GM19328 (cell line): ENCODE data around the gene IFIT3.

Experiments
- ATAC-seq: cut with Tn5 transposase; IDR thresholded peaks from one replicate; pipeline ENCODE4 v1.9.1; 2021; ENCODE audit warnings: mild to moderate bottlenecking, moderate library complexity; ENCODE audit not compliant: unreplicated experiment

Gene IFIT3

GRCh38 chr10:89332123-89332633, 4.4 kb downstream of the IFIT3 start:
- peak; percentile 38 for ATAC-seq

DNA sequence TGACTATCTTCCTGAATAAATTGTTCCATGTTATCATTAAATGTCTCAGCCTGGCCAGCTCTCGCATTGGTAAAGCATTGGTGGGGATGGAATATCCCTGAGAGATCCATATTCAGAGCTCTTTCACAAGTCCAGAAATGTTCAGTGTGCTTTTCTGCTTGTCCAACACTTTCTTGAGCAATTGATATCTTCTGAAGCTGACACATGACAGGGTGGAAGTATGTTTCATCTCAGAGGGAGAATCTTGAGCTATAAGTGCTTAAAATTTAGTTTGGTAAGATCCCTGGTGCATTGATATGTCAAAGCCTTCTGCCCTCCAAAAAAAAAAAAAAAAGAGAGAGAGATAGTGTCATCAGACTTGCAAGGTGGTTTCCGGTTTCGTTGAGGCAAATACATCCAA, 7.4 kb downstream of the IFIT3 start:
- ATAC-seq, result no peak

DNA sequence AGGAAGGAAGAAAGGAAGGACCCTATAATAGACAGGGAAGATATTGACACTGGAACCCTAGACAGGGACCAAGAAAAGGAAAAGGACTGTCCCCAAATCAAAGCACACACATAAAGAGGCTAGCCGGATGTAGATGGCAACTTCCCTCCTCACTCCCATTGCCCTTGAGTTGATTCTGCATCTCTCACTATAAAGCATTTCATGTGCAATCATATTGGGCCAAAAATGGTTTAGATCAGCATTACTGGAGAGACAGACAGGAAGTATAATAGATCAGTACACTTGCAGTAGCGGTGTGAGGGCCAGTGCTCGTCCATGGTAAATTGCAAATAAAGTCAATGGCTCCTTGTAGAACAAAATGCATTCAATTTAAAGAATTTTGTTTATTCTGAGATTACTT, 8.4 kb downstream of the IFIT3 start:
- no peak for ATAC-seq

DNA sequence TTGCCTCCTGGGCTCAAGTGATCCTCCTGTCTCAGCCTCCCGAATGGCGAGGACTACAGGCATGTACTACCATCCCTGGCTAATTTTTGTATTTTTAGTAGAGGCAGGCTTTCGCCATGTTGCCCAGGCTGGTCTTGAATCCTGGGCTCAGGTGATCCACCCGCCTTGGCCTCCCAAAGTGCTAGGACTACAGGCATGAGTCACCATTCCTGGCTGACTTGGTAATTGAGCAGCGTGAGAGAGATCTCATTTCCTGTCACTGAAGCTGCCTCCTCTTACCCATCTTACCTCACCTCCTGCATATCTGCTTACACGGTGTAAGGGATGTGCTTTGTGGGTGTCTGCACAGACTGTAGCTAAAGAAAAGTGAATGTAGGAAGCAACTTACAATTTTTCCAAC, 9.7 kb downstream of the IFIT3 start:
- ATAC-seq, result no peak

- ATAC-seq, result no peak
Observed at GRCh38 chr10:89338713-89339112, 10.9 kb downstream of the IFIT3 start.

DNA sequence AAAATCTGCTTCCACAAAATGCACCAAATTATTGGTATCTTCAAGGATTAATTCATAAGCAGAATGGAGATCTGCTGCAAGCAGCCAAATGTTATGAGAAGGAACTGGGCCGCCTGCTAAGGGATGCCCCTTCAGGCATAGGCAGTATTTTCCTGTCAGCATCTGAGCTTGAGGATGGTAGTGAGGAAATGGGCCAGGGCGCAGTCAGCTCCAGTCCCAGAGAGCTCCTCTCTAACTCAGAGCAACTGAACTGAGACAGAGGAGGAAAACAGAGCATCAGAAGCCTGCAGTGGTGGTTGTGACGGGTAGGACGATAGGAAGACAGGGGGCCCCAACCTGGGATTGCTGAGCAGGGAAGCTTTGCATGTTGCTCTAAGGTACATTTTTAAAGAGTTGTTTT, 12.1 kb downstream of the IFIT3 start:
- no peak for ATAC-seq

DNA sequence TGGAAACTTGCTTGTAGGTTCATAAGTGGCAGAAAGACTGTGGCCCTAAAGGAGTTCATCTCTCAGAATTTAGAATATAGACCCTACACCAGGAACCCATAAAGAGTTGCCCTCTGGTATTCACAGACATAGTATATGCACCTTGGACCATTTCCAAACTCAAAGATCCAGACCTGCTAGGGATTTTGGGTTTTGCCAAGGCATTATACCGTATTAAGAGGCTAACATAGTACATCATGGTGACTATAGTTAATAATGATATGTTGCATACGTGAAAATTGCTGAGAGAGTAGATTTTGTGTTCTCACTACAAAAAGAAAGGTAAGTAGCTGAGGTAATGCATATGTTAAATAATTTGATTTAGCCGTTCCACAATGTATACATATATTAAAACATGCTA, 13.9 kb downstream of the IFIT3 start:
- ATAC-seq, result no peak

DNA sequence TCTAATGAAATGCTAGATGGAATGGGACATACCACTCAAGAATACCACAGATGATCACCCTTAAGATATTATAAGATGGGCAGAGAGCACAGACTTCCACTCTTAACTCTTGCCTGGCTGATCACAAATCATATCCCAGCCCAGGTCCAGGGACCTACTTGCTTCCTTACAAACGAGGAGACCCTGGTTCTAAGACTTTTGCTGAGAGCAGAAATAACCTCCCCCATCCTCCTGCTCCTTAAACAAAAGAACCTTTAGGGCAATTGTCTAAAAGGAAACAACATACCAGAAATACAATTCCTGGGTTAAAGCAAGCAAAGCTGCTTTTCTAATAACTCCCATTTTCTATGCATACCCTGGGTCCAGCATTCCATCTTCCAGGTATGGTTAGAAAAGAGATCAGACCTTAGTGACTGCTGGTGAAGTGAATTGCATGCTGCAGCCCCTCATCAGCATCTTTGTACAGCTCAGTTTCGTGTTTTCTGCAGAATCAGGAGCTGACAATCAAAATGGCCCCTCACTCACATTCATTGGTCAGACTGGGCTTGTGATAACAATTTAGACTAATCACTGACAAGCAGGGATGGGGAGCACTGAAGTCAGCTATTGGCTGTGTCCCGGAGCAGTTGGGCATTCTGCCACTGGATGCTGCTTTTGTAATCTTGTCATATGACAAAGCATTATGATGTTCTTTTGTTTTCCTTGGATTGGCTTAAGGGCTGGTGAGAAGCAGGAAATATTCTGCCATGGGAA, 14.6 kb downstream of the IFIT3 start:
- no peak for ATAC-seq

- ATAC-seq, result no peak
Observed at GRCh38 chr10:89343089-89343767, 15.4 kb downstream of the IFIT3 start.

DNA sequence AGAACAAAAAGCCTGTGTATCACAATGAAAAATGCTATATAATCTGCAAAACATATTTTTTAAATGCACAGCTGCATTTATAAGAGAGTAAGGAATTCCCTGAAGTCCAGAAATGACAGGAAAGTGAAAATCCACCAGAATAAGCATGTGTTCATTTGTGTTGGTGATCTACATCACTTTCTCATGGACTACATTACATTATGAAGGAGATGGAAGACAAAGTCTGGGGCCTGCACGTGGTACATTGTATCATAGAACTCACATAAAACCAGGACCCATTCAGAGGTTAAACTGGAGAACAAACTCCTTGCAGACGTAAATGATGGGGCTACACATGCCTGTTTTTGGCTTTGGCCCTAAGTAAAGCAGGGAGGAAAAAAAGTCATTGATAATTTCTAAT, 16.4 kb downstream of the IFIT3 start:
- no peak for ATAC-seq

GRCh38 chr10:89345367-89346000, 17.7 kb downstream of the IFIT3 start:
- ATAC-seq, result no peak

GRCh38 chr10:89346405-89347254, 18.8 kb downstream of the IFIT3 start:
- no peak for ATAC-seq

DNA sequence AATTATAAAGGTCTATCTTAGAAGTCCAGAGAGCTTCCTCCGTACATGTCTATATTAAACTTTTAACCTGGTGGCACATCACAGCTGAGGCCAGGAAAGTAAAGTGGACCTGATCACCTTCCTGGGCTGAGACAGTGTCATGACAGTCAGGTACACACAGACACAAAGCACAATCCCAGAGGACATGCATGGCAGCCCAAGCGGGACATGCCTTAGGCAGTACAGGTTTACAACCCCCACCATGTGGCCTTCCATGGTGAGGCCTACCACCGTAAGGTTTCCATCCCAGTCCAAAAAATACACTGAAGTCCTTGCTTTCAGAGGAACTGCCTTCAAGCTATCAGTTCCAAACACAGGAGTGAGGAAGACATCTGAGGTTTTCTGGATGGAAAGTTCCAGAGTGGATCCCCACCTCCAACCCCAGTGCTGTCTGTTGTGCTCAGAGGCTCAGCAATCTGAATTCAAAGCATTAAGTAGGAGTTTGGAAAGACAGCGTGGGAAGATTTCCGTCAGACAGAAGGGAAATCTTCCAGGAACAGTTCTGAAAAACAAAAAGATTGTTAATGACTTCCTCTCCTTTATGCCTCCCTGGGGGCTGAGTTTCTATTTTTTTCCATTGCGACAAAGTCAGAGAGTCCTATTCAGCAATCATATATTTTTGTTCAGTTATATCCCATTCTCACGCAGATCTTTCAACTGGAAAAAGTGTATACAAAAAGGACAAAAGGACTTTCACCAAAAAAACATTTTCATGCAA, 20.1 kb downstream of the IFIT3 start:
- ATAC-seq, result no peak

DNA sequence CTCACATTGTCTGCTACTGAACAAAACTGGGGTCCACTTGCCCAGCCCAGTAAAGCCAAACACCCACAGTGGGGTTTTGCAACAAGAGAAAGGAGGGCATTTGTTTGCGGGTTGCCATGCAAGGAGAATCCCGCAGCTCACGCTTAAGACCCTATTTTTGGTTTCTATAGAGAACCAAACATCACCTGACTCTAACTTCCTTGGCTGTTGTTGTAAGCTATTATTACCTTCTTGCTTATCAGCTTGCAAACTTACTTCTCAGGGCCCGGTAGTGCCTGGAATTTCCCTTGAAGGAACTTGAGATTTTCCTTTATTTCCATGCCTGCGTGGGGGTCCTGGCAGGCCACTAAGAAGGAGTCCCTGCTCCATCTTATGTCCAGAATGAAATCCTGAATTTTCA, 20.7 kb downstream of the IFIT3 start:
- ATAC-seq, result no peak

DNA sequence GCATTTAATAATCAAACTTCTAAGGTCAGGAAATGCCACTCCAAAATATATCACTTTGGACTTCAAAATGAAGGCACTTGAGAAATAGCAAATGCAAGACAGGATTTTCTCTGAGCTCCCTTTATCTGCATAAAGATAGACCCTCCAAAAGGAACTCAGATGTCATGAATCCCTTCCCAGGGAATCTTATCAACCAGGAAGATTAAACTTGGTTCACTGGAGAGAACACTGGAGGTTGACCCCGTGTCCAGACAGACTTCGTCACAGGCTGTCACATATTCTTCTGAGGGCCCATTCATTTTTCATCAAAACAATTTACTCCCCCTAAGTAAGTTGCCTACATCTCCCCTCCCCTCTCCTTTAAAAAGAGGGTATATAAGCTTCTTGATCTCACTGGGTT, 21.2 kb downstream of the IFIT3 start:
- no peak for ATAC-seq

- peak; percentile 45 for ATAC-seq
Observed at GRCh38 chr10:89350631-89351315, 23.0 kb downstream of the IFIT3 start.

DNA sequence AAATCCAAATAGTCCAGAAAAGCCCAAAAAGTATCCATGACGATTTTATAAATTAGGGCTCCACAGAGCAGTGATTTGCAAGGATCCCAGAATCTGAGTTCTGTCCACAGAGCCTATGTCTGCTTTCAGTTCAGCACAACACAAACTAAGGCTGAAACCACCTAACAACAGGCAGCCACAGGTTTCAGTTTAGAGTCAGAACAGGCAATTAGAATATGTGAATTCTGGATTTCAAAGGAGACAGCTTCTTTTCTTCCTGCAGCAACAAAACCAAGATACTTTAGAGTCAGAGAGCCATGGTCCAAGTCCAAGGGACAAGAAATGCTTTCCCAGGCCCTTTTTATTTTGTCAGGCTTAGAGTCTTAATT, 23.6 kb downstream of the IFIT3 start:
- peak; percentile 77 for ATAC-seq

DNA sequence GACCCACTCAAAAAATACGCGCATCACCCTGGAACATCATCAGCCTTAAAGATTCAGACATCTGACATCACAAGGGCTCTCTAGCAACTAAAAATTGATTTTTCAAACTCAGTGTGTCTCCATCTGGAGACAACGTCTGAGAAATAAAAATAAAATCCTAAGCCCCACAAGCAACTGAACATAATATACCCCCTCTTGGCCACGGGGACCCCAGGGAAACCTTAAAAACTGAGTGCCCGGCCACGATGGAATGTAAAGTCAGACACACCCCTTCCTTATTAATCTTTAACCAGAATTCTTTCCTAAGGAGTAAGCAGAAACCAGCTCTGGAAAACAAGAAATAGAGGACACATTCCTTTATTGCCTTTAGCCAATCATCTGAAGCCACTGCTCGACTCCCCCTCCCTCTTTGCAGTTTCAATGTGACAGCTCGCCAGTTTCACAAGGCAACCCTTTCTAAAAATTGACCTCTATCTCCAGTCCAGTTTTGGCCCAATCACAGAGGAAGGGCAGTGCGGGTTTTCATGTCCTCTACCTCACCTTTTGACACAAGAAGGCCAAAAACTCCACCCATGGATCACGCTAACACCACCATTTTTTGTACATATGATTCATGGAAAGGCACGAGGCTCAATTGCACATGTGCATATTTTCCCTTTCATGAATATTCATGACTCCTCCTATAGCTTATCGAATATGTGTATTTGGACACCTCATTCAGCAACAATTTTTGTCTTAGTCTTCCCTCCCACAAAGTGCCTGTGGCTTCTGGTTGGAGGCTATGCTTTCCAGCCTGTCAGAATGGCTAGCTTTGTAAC, 24.2 kb downstream of the IFIT3 start:
- ATAC-seq, result no peak

- ATAC-seq, result no peak
Observed at GRCh38 chr10:89352802-89353201, 25.0 kb downstream of the IFIT3 start.
